ENCODE data around the gene FEN1.

- TF ChIP-seq CTCF (IDR thresholded peaks at IDR 0.05; ENCODE audit: low read depth, low read length, poor library complexity, severe bottlenecking): no peak
- TF ChIP-seq EZH2phosphoT487 (IDR thresholded peaks at IDR 0.05; ENCODE audit: borderline replicate concordance, low read length): no peak
These were observed 41.3 kb upstream of the FEN1 start for GRCh38 chr11:61751384-61751783.
